Gastrocnemius medialis (tissue), 4 donors: ENCODE data around the gene C16orf95. TPM values are rescaled to one million over a fixed set of nuclear protein-coding genes. Genes with fewer than 3 reads are reported as not detected.
A peak's percentile ranks its signal among the peaks of the same experiment; 100 is the strongest.

Experiments used
- ATAC-seq, 2 donors: fragments of 150-250 bp; one replicate each; pipeline ENCODE4 v1.9.1; 2016
- DNase-seq, 2 donors: peaks; one replicate each; pipeline ENCODE4 v3.0.0-alpha.2; 2019
- H3K27ac ChIP-seq, 4 donors: fragments of 200-600 bp; sonication (generic); 1 replicate in 1 of 4; 2 replicates in 3 of 4; pipeline ENCODE4 v1.5.1; 2016 to 2018; ENCODE audit warnings: mild to moderate bottlenecking in 2 of 4, moderate library complexity in 1 of 4
- H3K27me3 ChIP-seq, 3 donors: fragments of 200-600 bp; sonication (generic) in 2 of 3; 1 replicate in 1 of 3; 2 replicates in 2 of 3; pipeline versions ENCODE4 v1.5.1 to v1.6.0; 2016 to 2019; ENCODE audit warnings: mild to moderate bottlenecking in 1 of 3, moderate library complexity in 1 of 3
- H3K36me3 ChIP-seq, 2 donors: fragments of 200-600 bp; sonication (generic) in 1 of 2; one replicate each; pipeline ENCODE4 v1.5.1; 2017 to 2018
- H3K4me1 ChIP-seq, 2 donors: fragments of 200-600 bp; sonication (generic) in 1 of 2; one replicate each; pipeline ENCODE4 v1.5.1; 2016 to 2017; ENCODE audit warnings: mild to moderate bottlenecking in 2 of 2
- H3K4me3 ChIP-seq, 4 donors: fragments of 200-600 bp; sonication (generic) in 3 of 4; 1 replicate in 1 of 4; 2 replicates in 3 of 4; pipeline ENCODE4 v1.5.1; 2016 to 2019; ENCODE audit warnings: mild to moderate bottlenecking in 2 of 4
- H3K9me3 ChIP-seq, 3 donors: fragments of 200-600 bp; sonication (generic) in 2 of 3; 1 replicate in 1 of 3; 2 replicates in 2 of 3; pipeline ENCODE4 v1.5.1; 2016 to 2019
- POLR2A ChIP-seq, 2 donors: fragments of 450-650 bp; IDR thresholded peaks; one replicate each; pipeline ENCODE4 v1.6.1; 2017; ENCODE audit warnings: antibody characterized with exemption in 2 of 2, mild to moderate bottlenecking in 2 of 2, moderate library complexity in 2 of 2
- in situ Hi-C, 4 donors: fragments of 200-750 bp; cut with MboI; loops; one replicate each; pipeline versions ENCODE4 v1.15.0 to v1.8.0; 2017; ENCODE audit warnings: low sequenced_read_pairs in 4 of 4
- intact Hi-C: fragments of 100-400 bp; cut with DNase I; formaldehyde crosslinking; loops from one replicate; pipeline ENCODE4 v1.15.1; 2023; ENCODE audit warnings: low total_unique reads
- total RNA-seq, 4 donors: library from RNA; depleted of rRNA; stranded (reverse); fragments of >200 nt; gene quantifications; one replicate each; pipeline versions ENCODE4 v1.1.0 to v1.2.3, GENCODE V29; 2016
- TF ChIP-seq, protein P1 (sequence below), 5 experiments: fragments of 450-650 bp in 3 of 5; fragments of 200-600 bp in 2 of 5; sonication (generic) in 2 of 5; IDR thresholded peaks in 4 of 5; conservative IDR thresholded peaks in 1 of 5; 1 replicate in 4 of 5; 2 replicates in 1 of 5; pipeline ENCODE4 v1.5.1; 2016 to 2019; ENCODE audit warnings: antibody characterized with exemption in 5 of 5, mild to moderate bottlenecking in 3 of 5, moderate library complexity in 3 of 5

Gene C16orf95
- total RNA-seq, 4 donors from 2014 or later: 0.22 to 3.8 (median 1.3) TPM

- H3K36me3 ChIP-seq: peaks cover 0 to 9% of the 10 kb centered on the region in 2 donors
Measured at GRCh38 chr16:87359121-87359520, 41.9 kb upstream of the C16orf95 start.

DNA sequence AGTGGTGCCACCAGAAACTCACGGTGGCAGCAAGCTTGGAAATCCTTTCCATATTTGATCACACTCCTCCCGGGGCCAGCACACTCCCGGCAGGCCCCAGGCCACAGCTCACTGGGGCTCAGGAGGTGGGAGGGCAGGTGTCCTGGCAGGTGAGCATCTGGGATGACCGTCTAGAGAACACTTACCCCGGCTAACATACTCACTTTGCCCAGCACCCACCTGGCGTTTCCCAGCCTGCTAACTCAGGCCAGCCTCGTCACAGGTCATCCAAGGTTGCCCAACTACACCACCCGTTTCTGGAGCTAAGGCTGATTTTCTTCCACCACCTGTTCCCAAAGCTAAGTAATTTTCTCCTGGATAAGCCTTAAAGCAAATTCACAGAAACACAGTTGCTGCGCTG is 41.5 kb upstream of the C16orf95 start:
- Histone ChIP-seq H3K4me3 (no peak overlapping the region), H3K9me3 (no peaks in the 10 kb centered on the region), H3K4me1 (peaks cover 60 to 72% of the 10 kb centered on the region in 2 donors), H3K27me3 (no peaks in the 10 kb centered on the region), H3K27ac (peak overlapping the region; percentile 92 to 97 (median 93)), H3K36me3 (peaks cover 0 to 12% of the 10 kb centered on the region in 2 donors)
- DNase-seq (peak; percentile 74 to 81), ATAC-seq (peak; percentile 53 to 60)
- TF ChIP-seq, protein P1, sequence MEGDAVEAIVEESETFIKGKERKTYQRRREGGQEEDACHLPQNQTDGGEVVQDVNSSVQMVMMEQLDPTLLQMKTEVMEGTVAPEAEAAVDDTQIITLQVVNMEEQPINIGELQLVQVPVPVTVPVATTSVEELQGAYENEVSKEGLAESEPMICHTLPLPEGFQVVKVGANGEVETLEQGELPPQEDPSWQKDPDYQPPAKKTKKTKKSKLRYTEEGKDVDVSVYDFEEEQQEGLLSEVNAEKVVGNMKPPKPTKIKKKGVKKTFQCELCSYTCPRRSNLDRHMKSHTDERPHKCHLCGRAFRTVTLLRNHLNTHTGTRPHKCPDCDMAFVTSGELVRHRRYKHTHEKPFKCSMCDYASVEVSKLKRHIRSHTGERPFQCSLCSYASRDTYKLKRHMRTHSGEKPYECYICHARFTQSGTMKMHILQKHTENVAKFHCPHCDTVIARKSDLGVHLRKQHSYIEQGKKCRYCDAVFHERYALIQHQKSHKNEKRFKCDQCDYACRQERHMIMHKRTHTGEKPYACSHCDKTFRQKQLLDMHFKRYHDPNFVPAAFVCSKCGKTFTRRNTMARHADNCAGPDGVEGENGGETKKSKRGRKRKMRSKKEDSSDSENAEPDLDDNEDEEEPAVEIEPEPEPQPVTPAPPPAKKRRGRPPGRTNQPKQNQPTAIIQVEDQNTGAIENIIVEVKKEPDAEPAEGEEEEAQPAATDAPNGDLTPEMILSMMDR (IDR thresholded peaks at IDR 0.05 in 4 of 5, conservative IDR thresholded peaks at IDR 0.05 in 1 of 5): no peak
- intact Hi-C loops: loop anchor here (2.0 kb wide), 1 partner anchor 22 kb away; no protein-coding TSS in a partner anchor
- in situ Hi-C loops: no loop called here

More at GRCh38 chr16:87359121-87359520, 41.9 kb upstream of the C16orf95 start:
- ATAC-seq: no peak
- Histone ChIP-seq H3K4me3 (no peak overlapping the region), H3K4me1 (peaks cover 64 to 72% of the 10 kb centered on the region in 2 donors), H3K27me3 (no peaks in the 10 kb centered on the region), H3K27ac (peak overlapping the region; percentile 92 to 97 (median 93)), H3K9me3 (no peaks in the 10 kb centered on the region)
- intact Hi-C loops: loop anchor here (2.0 kb wide), 1 partner anchor 22 kb away; no protein-coding TSS in a partner anchor
- in situ Hi-C loops: no loop called here
- no peak for TF ChIP-seq POLR2A (IDR thresholded peaks at IDR 0.05)
- TF ChIP-seq, protein P1 (IDR thresholded peaks at IDR 0.05 in 4 of 5, conservative IDR thresholded peaks at IDR 0.05 in 1 of 5): peak in 1 of 5 experiments; percentile 9
- DNase-seq: peak in 1 of 2 donors; percentile 30

- in situ Hi-C loops: no loop called here
- peaks cover 0 to 17% of the 10 kb centered on the region in 2 donors for H3K36me3 ChIP-seq
Measured at GRCh38 chr16:87358250-87358649, 41.1 kb upstream of the C16orf95 start.

DNA sequence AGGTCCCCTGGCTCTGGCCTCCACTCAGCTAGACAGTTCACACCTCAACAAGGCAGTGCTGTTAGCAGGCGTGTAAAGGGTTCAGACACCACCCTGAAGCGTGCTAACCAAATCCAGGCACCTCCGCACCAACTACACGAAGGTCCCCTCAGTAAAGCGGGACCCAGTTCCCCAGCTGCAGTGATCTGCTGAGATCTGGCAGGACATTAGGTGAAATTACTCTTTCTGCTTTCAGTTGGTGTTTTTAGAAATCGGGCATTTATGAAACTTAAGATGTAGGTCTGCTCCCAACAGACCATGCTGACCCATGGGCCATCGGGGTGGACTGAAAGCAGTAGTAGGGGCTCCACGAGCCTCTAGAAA is 39.3 kb upstream of the C16orf95 start:
- intact Hi-C loops: no loop called here

More at GRCh38 chr16:87358250-87358649, 41.1 kb upstream of the C16orf95 start:
- peak; percentile 90 to 93 for DNase-seq
- no peak overlapping the region for H3K4me3 ChIP-seq
- no peak for TF ChIP-seq POLR2A (IDR thresholded peaks at IDR 0.05)
- TF ChIP-seq, protein P1 (IDR thresholded peaks at IDR 0.05 in 4 of 5, conservative IDR thresholded peaks at IDR 0.05 in 1 of 5): no peak
- peak overlapping the region; percentile 92 to 97 (median 93) for H3K27ac ChIP-seq
- intact Hi-C loops: loop anchor here (2.0 kb wide), 1 partner anchor 23 kb away; no protein-coding TSS in a partner anchor
- peaks cover 56 to 67% of the 10 kb centered on the region in 2 donors for H3K4me1 ChIP-seq
- peak; percentile 75 to 79 for ATAC-seq
- H3K9me3 ChIP-seq: no peaks in the 10 kb centered on the region
- no peaks in the 10 kb centered on the region for H3K27me3 ChIP-seq

More for the DNA sequence above, 39.3 kb upstream of the C16orf95 start:
- no peak for ATAC-seq
- peaks cover 0 to 21% of the 10 kb centered on the region in 2 donors for H3K36me3 ChIP-seq
- TF ChIP-seq POLR2A (IDR thresholded peaks at IDR 0.05): no peak
- TF ChIP-seq, protein P1 (IDR thresholded peaks at IDR 0.05 in 4 of 5, conservative IDR thresholded peaks at IDR 0.05 in 1 of 5): no peak
- no peaks in the 10 kb centered on the region for H3K9me3 ChIP-seq
- no peak overlapping the region for H3K4me3 ChIP-seq
- H3K27ac ChIP-seq: peak overlapping the region; percentile 92 to 97 (median 93)
- in situ Hi-C loops: no loop called here
- H3K27me3 ChIP-seq: no peaks in the 10 kb centered on the region
- peaks cover 46 to 62% of the 10 kb centered on the region in 2 donors for H3K4me1 ChIP-seq
- DNase-seq: no peak
